DMS79 treated with DMSO at 0.1 percent for 48 hours (cell line): ENCODE results near the gene WASF3.

Source experiments
- DNase-seq: peaks from one replicate; lab custom pipeline; 2025; lab: John Stamatoyannopoulos, UW

WASF3 gene

GRCh38 chr13:26548205-26548765 is 9.2 kb upstream of the WASF3 start:
- DNase-seq, result no peak

GRCh38 chr13:26549713-26550112 is 7.8 kb upstream of the WASF3 start:
- no peak for DNase-seq

GRCh38 chr13:26551255-26551860 is 6.1 kb upstream of the WASF3 start:
- no peak for DNase-seq

GRCh38 chr13:26555413-26555812 is 2.1 kb upstream of the WASF3 start:
- DNase-seq, result no peak

- no peak for DNase-seq
Measured at GRCh38 chr13:26557051-26557392, 461 bp upstream of the WASF3 start.

- no peak for DNase-seq
Measured at GRCh38 chr13:26558074-26558805, 757 bp downstream of the WASF3 start.

- no peak for DNase-seq
Measured at GRCh38 chr13:26558987-26559386, 1.5 kb downstream of the WASF3 start.

GRCh38 chr13:26560456-26560855 is 3.0 kb downstream of the WASF3 start:
- DNase-seq, result no peak

GRCh38 chr13:26561067-26561466 is 3.6 kb downstream of the WASF3 start:
- no peak for DNase-seq

- no peak for DNase-seq
Measured at GRCh38 chr13:26561651-26562511, 4.4 kb downstream of the WASF3 start.

- no peak for DNase-seq
Measured at GRCh38 chr13:26562512-26562890, 5.0 kb downstream of the WASF3 start.

- DNase-seq, result no peak
Measured at GRCh38 chr13:26563713-26564112, 6.2 kb downstream of the WASF3 start.

GRCh38 chr13:26568132-26568815 is 10.8 kb downstream of the WASF3 start:
- no peak for DNase-seq

- no peak for DNase-seq
Measured at GRCh38 chr13:26571518-26571917, 14.0 kb downstream of the WASF3 start.

- DNase-seq, result no peak
Measured at GRCh38 chr13:26575244-26575643, 17.8 kb downstream of the WASF3 start.

GRCh38 chr13:26579580-26579979 is 22.1 kb downstream of the WASF3 start:
- no peak for DNase-seq

GRCh38 chr13:26583662-26584061 is 26.2 kb downstream of the WASF3 start:
- no peak for DNase-seq

- no peak for DNase-seq
Measured at GRCh38 chr13:26584713-26585112, 27.2 kb downstream of the WASF3 start.

- no peak for DNase-seq
Measured at GRCh38 chr13:26585136-26585535, 27.7 kb downstream of the WASF3 start.

- DNase-seq, result no peak
Measured at GRCh38 chr13:26587251-26587650, 29.8 kb downstream of the WASF3 start.

GRCh38 chr13:26589226-26589625 is 31.7 kb downstream of the WASF3 start:
- no peak for DNase-seq

GRCh38 chr13:26589754-26590153 is 32.3 kb downstream of the WASF3 start:
- no peak for DNase-seq
